Measurements from ENCODE around the gene TMEM256.
A peak's percentile ranks its signal among the peaks of the same experiment; 100 is the strongest.

TMEM256 gene

GRCh38 chr17:7407082-7407481 is 3.2 kb upstream of the TMEM256 start:
- no peak for DNase-seq

GRCh38 chr17:7406235-7406825 is 2.4 kb upstream of the TMEM256 start:
- no peak for DNase-seq

- DNase-seq = no peak
These were observed 1.7 kb upstream of the TMEM256 start for GRCh38 chr17:7405350-7406234.

DNA sequence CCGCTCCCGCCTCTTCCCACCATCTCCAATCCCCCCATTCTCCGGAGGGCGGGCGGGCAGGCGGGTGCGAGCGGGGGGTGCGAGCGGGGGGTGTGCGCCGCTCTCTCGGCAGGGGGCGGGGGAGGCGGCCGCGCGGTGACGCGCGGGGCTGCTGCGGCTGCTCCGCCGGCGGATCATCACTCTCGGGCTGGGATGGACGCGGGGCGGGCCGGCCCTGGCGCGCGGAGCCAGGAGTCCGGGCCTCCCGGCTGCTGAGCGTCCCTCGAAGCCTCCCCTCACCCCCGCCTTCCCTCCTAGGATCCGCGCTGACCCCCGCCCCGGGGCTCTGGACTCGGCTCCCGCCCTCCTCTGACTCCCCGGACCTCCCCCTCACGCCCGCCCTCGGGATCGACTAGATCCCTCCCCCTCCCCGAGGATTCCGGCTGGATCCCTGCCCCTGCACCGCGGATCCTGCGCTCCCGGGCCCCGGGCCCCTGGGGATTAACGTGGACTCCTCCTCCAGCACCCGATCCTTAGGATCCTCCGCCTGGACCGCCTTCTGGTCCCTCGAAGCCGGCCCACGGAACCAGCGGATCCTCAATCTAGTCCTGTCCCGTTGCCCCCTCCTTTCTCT is 946 bp upstream of the TMEM256 start:
- DNase-seq = no peak

GRCh38 chr17:7403727-7403976 is 245 bp downstream of the TMEM256 start:
- DNase-seq = no peak

- DNase-seq = no peak
These were observed 712 bp downstream of the TMEM256 start for GRCh38 chr17:7403043-7403726.

- DNase-seq = no peak
These were observed 5.3 kb downstream of the TMEM256 start for GRCh38 chr17:7398612-7399011.

- DNase-seq = no peak
These were observed 7.8 kb downstream of the TMEM256 start for GRCh38 chr17:7396147-7396546.

DNA sequence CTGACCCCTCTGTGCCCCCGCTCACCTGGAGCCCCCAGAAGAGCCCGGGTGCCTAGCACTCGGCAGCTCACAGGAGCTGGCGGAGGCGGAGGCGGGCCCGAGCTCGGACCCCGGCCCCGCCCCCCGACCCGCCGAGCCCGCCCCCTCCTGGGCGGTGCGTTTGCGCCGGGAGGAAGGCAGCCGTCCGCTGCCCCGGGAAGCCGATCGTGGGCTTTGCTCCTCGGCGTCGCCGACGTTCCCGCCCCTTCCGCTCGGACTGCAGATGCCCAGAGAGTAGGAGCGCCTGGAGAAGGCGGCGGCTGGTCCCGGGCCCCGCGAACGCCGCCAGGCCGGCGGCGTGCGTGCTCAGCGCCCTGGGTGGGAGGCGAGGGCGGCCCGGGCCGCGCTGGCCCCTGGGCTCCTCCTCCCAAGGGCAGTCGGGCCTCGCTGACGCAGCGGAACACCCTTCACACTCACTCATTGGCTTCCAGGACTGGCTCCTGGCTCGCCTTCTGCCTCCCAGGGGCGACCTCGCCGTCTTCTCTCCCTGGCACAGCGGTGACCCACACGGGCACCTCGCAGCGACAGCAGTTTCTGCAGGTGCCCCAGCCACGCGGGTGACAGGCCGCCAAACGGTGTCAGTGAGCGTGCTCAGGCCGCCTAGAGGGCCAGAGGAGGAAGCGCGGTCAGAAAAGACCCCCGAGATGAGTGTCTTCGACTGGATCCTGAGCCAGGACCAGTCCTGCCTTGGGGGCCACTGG is 9.3 kb downstream of the TMEM256 start, which contains the start of gene PLSCR3:
Gene PLSCR3 (minus strand): TSS at position 74 of the 740 bp plus-strand sequence. CDS start 415 bp downstream, outside the sequence.
- DNase-seq = peak; percentile 47

- no peak for DNase-seq
These were observed 10.1 kb downstream of the TMEM256 start for GRCh38 chr17:7393613-7394451.

DNA sequence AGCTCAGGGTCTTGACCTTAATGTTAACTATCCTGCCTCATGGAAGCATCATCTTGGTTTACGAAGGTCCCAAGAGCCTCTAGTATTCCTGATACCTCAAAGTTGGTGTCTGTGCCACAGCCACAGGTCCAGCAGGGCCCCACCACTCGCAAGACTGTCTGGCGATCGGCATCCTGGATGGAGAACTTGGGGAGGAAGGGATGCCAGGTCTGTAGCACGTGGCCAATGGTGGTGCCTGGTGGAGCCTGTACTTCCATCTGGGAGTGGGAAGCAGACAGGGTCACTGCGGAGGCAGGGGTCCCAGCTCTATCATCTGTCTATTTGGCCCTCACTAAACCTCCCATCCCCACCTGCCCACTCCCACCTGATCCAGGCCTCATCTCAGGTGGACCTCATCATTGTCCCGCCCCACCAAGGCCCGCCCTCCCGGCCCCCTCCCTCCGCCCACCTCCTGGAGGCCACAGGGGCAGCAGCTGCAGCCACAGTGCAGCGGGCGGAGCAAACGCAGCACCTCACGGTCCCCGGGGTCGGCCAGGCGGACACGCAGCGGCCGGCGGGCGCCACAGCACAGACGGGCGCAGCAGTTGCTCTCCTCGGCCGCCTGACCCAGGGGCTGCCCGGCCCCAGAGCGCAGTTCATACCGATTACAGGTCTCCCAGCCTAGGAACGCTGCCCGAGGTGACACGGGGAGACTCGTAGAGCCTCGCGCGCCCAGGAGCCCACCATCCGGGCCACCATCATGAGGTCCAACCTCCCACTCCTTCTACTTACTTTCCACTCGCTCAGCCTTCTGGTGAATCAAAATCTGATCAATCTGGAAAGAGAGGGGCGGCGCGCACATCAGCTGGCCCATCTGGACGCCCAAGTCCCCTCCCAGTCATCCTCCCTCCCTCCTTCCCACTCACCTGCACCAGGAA is 10.9 kb downstream of the TMEM256 start:
- no peak for DNase-seq

GRCh38 chr17:7391307-7391706 is 12.6 kb downstream of the TMEM256 start:
- DNase-seq = no peak

DNA sequence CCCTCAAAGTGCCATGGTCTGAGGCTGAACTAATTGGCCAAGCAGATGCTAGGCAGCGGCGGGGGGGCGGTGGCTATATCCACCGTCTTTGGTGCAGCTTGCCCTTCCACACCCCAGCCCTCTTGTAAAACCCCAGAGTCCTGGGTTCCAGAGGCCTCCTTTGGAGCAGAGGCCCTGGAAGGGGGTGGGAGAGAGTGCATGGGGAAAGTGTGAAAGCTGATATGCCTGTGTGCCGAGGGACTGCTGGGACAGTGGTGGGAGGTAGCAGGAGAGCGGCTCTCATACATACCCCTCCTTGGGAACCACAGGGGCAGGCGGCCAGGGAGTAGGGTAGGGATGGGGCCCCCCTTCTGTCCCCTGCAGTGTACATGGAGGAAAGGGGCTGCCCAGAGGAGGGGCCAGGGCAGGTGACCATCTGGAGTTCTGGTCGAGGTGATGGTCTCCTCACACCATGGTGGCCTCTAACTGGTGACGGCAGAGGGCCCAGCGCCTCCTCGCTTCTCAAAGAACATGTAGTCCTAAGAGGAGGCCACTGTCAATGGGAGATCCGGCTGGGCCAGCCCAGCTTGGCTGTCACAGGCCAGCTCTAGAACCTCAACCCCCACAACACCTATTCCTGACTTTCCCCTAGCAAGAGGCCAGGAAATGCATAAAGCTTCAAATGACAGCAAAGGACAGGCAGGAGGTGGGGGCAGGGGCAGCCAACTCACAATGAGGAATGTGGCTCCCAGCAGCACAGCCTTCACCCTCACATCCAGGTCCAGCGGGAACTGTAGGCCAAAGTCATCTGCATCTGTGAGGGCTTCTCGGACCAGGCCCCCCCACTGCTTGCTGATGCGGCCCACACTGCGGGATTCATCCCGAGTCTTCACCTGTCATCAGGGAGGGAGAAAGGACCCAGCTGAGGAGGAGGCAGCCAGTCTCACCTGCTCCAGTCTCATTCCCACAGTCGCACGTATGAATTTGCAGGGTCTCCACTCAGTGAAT is 13.7 kb downstream of the TMEM256 start:
- no peak for DNase-seq

- DNase-seq = no peak
These were observed 15.0 kb downstream of the TMEM256 start for GRCh38 chr17:7388856-7389255.

- DNase-seq = no peak
These were observed 19.3 kb downstream of the TMEM256 start for GRCh38 chr17:7384489-7385081.

DNA sequence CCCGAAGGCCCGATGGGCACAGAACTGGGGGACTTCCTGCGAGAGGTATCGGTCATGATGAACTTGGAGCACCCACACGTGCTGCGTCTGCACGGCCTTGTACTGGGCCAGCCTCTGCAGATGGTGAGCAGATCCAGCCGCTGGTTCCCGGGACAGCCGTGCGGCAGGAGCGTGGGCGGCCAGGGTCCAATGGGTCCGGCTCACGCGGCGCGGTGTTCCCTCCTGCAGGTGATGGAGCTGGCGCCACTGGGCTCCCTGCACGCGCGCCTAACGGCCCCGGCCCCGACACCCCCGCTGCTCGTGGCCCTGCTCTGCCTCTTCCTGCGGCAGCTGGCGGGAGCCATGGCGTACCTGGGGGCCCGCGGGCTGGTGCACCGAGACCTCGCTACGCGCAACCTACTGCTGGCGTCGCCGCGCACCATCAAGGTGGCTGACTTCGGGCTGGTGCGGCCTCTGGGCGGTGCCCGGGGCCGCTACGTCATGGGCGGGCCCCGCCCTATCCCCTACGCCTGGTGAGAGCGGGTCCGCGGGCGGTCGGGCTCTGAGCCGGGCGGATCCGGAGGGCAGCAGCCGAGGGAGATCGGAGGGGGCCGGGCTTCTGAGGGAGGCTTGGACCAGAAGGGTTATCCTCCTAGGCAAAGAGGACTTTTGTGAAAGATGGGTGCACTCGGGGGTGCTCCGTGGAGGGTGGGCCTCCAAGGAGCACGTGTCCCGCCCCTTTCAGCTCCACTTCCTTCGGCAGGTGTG is 20.0 kb downstream of the TMEM256 start:
- no peak for DNase-seq

- no peak for DNase-seq
These were observed 20.5 kb downstream of the TMEM256 start for GRCh38 chr17:7383371-7383741.

DNA sequence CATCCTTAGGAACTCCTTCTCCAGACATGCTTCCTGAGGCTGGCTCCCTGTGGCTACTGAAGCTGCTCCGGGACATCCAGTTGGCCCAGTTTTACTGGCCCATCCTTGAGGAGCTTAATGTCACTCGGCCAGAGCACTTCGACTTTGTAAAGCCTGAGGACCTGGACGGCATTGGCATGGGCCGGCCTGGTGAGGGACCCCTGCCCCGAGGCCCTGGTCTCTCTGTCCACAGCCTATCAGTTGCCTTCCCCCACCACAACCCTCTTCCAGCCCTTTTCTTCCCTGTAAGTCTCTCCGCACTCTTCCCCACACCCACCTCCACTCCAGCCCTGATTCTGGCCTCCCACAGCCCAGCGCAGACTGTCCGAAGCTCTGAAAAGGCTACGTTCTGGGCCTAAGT is 21.0 kb downstream of the TMEM256 start:
- no peak for DNase-seq
